B cell (primary cell): ENCODE results near the gene NDUFS3. TPM values are rescaled to one million over a fixed set of nuclear protein-coding genes. Genes with fewer than 3 reads are reported as not detected.

ENCODE experiments used
- ATAC-seq: fragments of 200-7000 bp; cut with Tn5 transposase; one replicate; pipeline ENCODE4 v1.10.0; 2021; ENCODE audit warnings: low read depth, mild to moderate bottlenecking, moderate number of reproducible peaks, moderate library complexity
- CTCF ChIA-PET: fragments of 350-600 bp; sonication (Branson Sonifier 250); formaldehyde crosslinking; loops from one replicate; lab custom pipeline; 2021; ENCODE audit warnings: antibody characterized with exemption, inconsistent platforms; lab: Charles Lee
- POLR2A ChIA-PET: fragments of 350-600 bp; sonication (Branson Sonifier 250); formaldehyde crosslinking; loops from one replicate; lab custom pipeline; 2021; ENCODE audit warnings: antibody characterized with exemption; lab: Charles Lee
- DNase-seq: peaks from one replicate; pipeline ENCODE4 v3.0.0; 2013
- H2AFZ ChIP-seq: 2 replicates; pipeline ENCODE4 v1.6.1; 2012; ENCODE audit warnings: mild to moderate bottlenecking, low read depth, low read length; ENCODE audit not compliant: insufficient read depth, poor library complexity, severe bottlenecking
- H3K27ac ChIP-seq, 2 donors: 1 replicate in 1 of 2; 2 replicates in 1 of 2; pipeline ENCODE4 v1.5.1; 2012 to 2013; ENCODE audit warnings: low read length in 2 of 2, mild to moderate bottlenecking in 2 of 2, moderate library complexity in 1 of 2
- H3K27me3 ChIP-seq, 4 experiments: fragments of 200-600 bp in 1 of 4; sonication (generic) in 1 of 4; replicated peaks in 1 of 4; 1 replicate in 2 of 4; 2 replicates in 2 of 4; pipeline versions ENCODE4 v1.6.1 to v1.7.0; 2013 to 2016; ENCODE audit warnings: low read length in 3 of 4, mild to moderate bottlenecking in 2 of 4, mixed read lengths in 1 of 4, moderate library complexity in 1 of 4; ENCODE audit not compliant: insufficient read depth in 4 of 4, control insufficient read depth in 3 of 4; ENCODE audit errors: control extremely low read depth in 1 of 4
- H3K36me3 ChIP-seq, 2 experiments: replicated peaks in 1 of 2; 1 replicate in 1 of 2; 2 replicates in 1 of 2; pipeline versions ENCODE4 v1.6.1 to v1.7.1; 2013; ENCODE audit warnings: low read length in 1 of 2; ENCODE audit not compliant: insufficient read depth in 2 of 2, control insufficient read depth in 1 of 2; ENCODE audit errors: control extremely low read depth in 1 of 2, extremely low read depth in 1 of 2
- H3K4me1 ChIP-seq, 2 donors: fragments of 200-600 bp in 1 of 2; sonication (generic) in 1 of 2; 1 replicate in 1 of 2; 2 replicates in 1 of 2; pipeline versions ENCODE4 v1.5.1 to v1.6.1; 2013 to 2017; ENCODE audit warnings: low read length in 2 of 2; ENCODE audit not compliant: control insufficient read depth in 2 of 2, insufficient read depth in 2 of 2
- H3K4me2 ChIP-seq: replicated peaks from 2 replicates; pipeline ENCODE3; 2012; ENCODE audit warnings: mild to moderate bottlenecking, low read depth, low read length; ENCODE audit not compliant: poor library complexity, severe bottlenecking
- H3K4me3 ChIP-seq, 5 experiments: fragments of 200-600 bp in 1 of 5; sonication (generic) in 1 of 5; 1 replicate in 3 of 5; 2 replicates in 2 of 5; pipeline versions ENCODE4 v1.5.1 to v1.7.0; 2011 to 2016; ENCODE audit warnings: low read length in 4 of 5, mild to moderate bottlenecking in 4 of 5, low read depth in 2 of 5, control low read depth in 1 of 5, moderate library complexity in 1 of 5; ENCODE audit not compliant: insufficient read depth in 1 of 5; ENCODE audit errors: control extremely low read depth in 1 of 5, extremely low read depth in 1 of 5
- H3K79me2 ChIP-seq: fragments of 200-600 bp; sonication (generic); one replicate; pipeline ENCODE4 v1.6.0; 2016; ENCODE audit warnings: low read length; ENCODE audit not compliant: control insufficient read depth, insufficient read depth
- H3K9ac ChIP-seq: fragments of 200-600 bp; sonication (generic); 2 replicates; pipeline ENCODE4 v1.6.1; 2017; ENCODE audit warnings: mild to moderate bottlenecking, low read length, moderate library complexity
- H3K9me3 ChIP-seq, 3 donors: one replicate each; pipeline versions ENCODE4 v1.6.1 to v1.7.1; 2013; ENCODE audit warnings: low read length in 2 of 3; ENCODE audit not compliant: control insufficient read depth in 2 of 3, insufficient read depth in 1 of 3; ENCODE audit errors: control extremely low read depth in 1 of 3
- H4K20me1 ChIP-seq: 2 replicates; pipeline ENCODE4 v1.6.0; 2012; ENCODE audit warnings: mild to moderate bottlenecking, low read length; ENCODE audit not compliant: insufficient read depth, control insufficient read depth, poor library complexity, severe bottlenecking
- H3K27ac Mint-ChIP-seq: one replicate; pipeline ENCODE4 v1.8.0; 2021; ENCODE audit warnings: mixed read lengths
- H3K27me3 Mint-ChIP-seq: one replicate; pipeline ENCODE4 v1.8.0; 2021; ENCODE audit warnings: mixed read lengths
- H3K4me1 Mint-ChIP-seq: one replicate; pipeline ENCODE4 v1.8.0; 2021; ENCODE audit warnings: mixed read lengths
- H3K4me3 Mint-ChIP-seq: one replicate; pipeline ENCODE4 v1.8.0; 2021; ENCODE audit warnings: mixed read lengths
- H3K9me3 Mint-ChIP-seq: one replicate; pipeline ENCODE4 v1.8.0; 2022; ENCODE audit warnings: mixed read lengths; ENCODE audit not compliant: insufficient read depth
- CTCF ChIP-seq: fragments of 200-600 bp; IDR thresholded peaks from one replicate; pipeline ENCODE4 v1.8.0; 2022; ENCODE audit warnings: antibody characterized with exemption, mild to moderate bottlenecking
- EZH2 ChIP-seq: IDR thresholded peaks from 2 replicates; pipeline ENCODE4 v1.6.1; 2012; ENCODE audit warnings: borderline replicate concordance, low read depth, mild to moderate bottlenecking, moderate library complexity, low read length; ENCODE audit not compliant: insufficient read depth, poor library complexity, severe bottlenecking
- WGBS: methylation state at CpG from one replicate; pipeline ENCODE4 v1.1.5; 2013; ENCODE audit warnings: missing lambda C conversion rate; ENCODE audit not compliant: insufficient coverage; 5-methylcytosine and 5-hydroxymethylcytosine counted together
- intact Hi-C: fragments of 100-400 bp; cut with micrococcal nuclease; formaldehyde crosslinking; loops from one replicate; pipeline ENCODE4 v1.10.0; 2022
- polyA plus RNA-seq: library from polyadenylated mRNA; depleted of rRNA; stranded (reverse); fragments of >200 nt; gene quantifications from 2 replicates; pipeline ENCODE4 v1.2.3, GENCODE V29; 2012
- total RNA-seq, 2 donors: library from RNA; stranded (reverse); fragments of 120-200 nt in 1 of 2; gene quantifications; 1 replicate in 1 of 2; 2 replicates in 1 of 2; pipeline versions ENCODE4 v1.2.3 to v1.2.4, GENCODE V29; 2013 to 2022

NDUFS3 gene
- total and polyA plus RNA-seq, 2 donors (not counting 1 experiment from before 2014, with no cell fraction given) = 78.5 to 79.5 TPM

- Mint-ChIP-seq H3K27me3 (no peaks in the 10 kb centered on the region), H3K4me3 (no peak overlapping the region), H3K9me3 (no peaks in the 10 kb centered on the region), H3K4me1 (peaks cover 56% of the 10 kb centered on the region), H3K27ac (no peak overlapping the region)
- no peak overlapping the region for H3K4me2 ChIP-seq
- no peaks in the 10 kb centered on the region for H3K9me3 ChIP-seq
- peaks cover 32 to 34% of the 10 kb centered on the region in 2 donors for H3K4me1 ChIP-seq
- ATAC-seq = no peak
- no peak for DNase-seq
- intact Hi-C loops = no loop called here
- POLR2A ChIA-PET = interaction anchor here (0.5 to 0.6 kb wide), 2 partner anchors 31 to 222 kb away, joined by 3 read pairs; no protein-coding TSS in a partner anchor
- H3K27me3 ChIP-seq = no peaks in the 10 kb centered on the region
- H3K4me3 ChIP-seq = no peak overlapping the region
- H2AFZ ChIP-seq = no peak overlapping the region
- no peak overlapping the region for H3K9ac ChIP-seq
- TF ChIP-seq EZH2 (no peak), CTCF (no peak)
- no CpG with 5 or more reads among the region's 3 CpGs for WGBS
- H3K27ac ChIP-seq = no peak overlapping the region
- peaks cover 0 to 9% of the 10 kb centered on the region in 2 experiments for H3K36me3 ChIP-seq
- CTCF ChIA-PET = no interaction called here
- peaks cover 100% of the 10 kb centered on the region for H3K79me2 ChIP-seq
- peaks cover 90% of the 10 kb centered on the region for H4K20me1 ChIP-seq
These were observed 42.0 kb upstream of the NDUFS3 start for GRCh38 chr11:47536915-47537314.

GRCh38 chr11:47538741-47539565, 39.9 kb upstream of the NDUFS3 start:
- intact Hi-C loops = no loop called here
- peaks cover 23 to 29% of the 10 kb centered on the region in 2 donors for H3K4me1 ChIP-seq
- Mint-ChIP-seq H3K4me3 (no peak overlapping the region), H3K27me3 (no peaks in the 10 kb centered on the region), H3K4me1 (peaks cover 54% of the 10 kb centered on the region), H3K9me3 (no peaks in the 10 kb centered on the region), H3K27ac (no peak overlapping the region)
- WGBS = 86% methylated on average over 8 of the region's 10 CpGs
- ChIA-PET CTCF (interaction anchor here (0.8 kb wide), 1 partner anchor 13 kb away, joined by 3 read pairs; no protein-coding TSS in a partner anchor), POLR2A (no interaction called here)
- peaks cover 0 to 3% of the 10 kb centered on the region in 2 experiments for H3K36me3 ChIP-seq
- H2AFZ ChIP-seq = no peak overlapping the region
- H3K79me2 ChIP-seq = peaks cover 100% of the 10 kb centered on the region
- no peaks in the 10 kb centered on the region for H3K27me3 ChIP-seq
- no peaks in the 10 kb centered on the region for H3K9me3 ChIP-seq
- H4K20me1 ChIP-seq = peaks cover 87% of the 10 kb centered on the region
- no peak for ATAC-seq
- no peak for TF ChIP-seq CTCF
- TF ChIP-seq EZH2 = no peak
- H3K4me2 ChIP-seq = peak overlapping the region; percentile 15
- H3K4me3 ChIP-seq = no peak overlapping the region
- H3K9ac ChIP-seq = no peak overlapping the region
- peak overlapping the region in 1 of 2 donors; percentile 36 for H3K27ac ChIP-seq
- no peak for DNase-seq
